Measurements from ENCODE around the gene SLC49A3.

The SLC49A3 gene

DNA sequence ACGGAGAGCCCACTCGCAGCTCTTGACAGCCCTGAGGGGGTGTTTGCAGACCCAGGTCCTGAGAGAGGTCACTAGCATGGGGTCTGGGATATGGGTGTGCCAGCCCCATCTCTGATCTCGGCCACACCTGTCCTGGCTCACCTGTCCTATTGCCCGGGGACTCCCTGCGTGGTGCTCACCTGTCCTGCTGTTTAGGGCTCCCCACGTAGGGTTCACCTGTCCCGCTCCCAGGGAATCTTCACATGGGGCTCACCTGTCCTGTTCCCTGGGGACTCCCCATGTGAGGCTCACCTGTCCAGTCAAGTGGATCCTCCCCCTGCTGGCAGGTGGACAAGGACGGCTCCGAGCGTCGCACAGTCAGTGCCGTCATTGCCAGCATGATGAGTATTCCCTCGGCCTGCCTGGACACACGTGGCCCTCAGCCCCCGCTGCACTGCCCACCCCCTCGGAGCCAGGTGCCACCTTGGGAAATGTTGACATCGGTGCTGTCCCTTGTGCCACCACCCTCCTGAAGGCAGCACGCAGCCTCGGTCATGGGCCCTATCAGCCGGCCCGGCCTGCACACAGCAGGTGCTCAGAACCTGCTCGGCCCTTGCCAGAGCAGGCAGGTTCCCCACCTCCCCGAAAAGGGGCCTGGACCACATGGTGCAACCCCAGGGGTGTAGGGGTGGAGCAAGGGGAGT is 6.3 kb downstream of the SLC49A3 start:
- FAIRE-seq (no peak), DNase-seq (ENCODE audit: insufficient read length) (no peak)
- TF ChIP-seq TAF1 (IDR thresholded peaks at IDR 0.05; ENCODE audit: borderline replicate concordance, low read depth, low read length) (no peak), POLR2A (IDR thresholded peaks at IDR 0.05; ENCODE audit: low read depth, low read length) (no peak), POLR2AphosphoS5 (IDR thresholded peaks at IDR 0.05; ENCODE audit: low read depth, low read length) (no peak)

DNA sequence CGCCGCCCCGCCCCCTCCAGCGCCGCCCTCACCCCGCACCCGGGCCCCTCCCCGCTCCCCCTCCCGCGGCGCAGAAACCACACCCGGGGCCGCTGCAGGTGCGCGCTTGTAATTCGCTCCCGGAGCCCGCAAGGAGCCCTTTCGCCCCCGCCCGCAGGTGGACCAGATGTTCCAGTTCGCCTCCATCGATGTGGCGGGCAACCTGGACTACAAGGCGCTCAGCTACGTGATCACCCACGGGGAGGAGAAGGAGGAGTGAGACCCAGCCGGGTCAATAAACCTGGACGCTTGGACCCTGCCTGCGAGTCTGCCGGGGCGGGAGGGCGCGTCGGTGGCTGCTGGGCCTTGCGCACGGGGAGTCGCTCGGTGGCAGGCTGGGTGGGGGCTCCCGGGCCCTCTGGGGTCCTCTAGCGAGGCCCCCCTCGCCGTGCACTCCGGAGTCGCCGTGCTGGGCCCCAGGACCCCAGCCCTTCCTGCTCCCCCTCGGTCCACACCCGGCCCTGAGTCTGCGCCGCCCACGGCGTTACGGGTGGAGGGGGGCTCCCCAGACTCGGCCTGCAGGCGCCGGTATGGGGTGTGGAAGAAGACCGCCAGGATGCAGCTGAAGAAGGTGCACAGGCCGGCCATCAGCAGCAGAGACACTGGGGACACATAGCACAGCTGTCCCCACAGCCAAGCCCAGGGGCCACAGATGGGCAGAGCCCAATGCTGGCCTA is 7.1 kb downstream of the SLC49A3 start:
- no peak for TF ChIP-seq POLR2AphosphoS5 (IDR thresholded peaks at IDR 0.05; ENCODE audit: low read depth, low read length)
- TF ChIP-seq POLR2A (IDR thresholded peaks at IDR 0.05; ENCODE audit: low read depth, low read length): no peak
- TF ChIP-seq TAF1 (IDR thresholded peaks at IDR 0.05; ENCODE audit: borderline replicate concordance, low read depth, low read length): no peak
- FAIRE-seq: no peak
- DNase-seq (ENCODE audit: insufficient read length): no peak

DNA sequence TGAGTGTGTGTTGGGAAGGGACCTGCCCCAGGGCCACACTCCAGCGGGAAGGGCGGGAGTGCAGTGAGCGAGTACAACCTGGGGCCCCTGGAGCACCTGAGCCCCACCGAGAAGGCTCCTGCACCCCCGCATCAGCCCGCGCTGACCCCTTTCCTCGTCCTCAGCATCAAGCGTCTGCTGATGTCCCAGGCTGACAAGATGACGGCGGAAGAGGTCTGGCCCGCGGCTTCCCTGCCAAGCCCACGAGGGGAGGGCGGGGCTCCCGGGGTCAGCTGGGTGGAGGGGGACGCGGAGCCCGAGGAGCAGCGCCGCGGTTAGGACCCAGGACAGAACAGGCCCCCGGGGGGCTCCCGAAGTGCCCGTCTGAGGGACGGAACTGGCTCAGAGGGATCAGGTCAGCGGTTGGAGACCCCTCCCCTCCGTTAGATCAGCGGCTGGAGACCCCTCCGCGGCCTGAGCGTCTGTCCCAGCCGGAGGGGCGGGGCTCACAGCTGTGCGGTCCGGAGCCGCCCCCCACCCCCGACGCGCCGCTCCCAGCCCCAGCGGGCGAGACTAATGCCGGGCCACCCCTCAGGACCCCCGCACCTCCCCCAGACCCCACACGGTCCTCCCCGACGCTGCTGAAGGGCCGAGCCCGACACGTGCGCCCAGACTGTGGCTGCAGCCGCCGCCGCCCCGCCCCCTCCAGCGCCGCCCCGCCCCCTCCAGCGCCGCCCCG is 7.9 kb downstream of the SLC49A3 start:
- TF ChIP-seq POLR2AphosphoS5 (IDR thresholded peaks at IDR 0.05; ENCODE audit: low read depth, low read length) (no peak), TAF1 (IDR thresholded peaks at IDR 0.05; ENCODE audit: borderline replicate concordance, low read depth, low read length) (no peak)

DNA sequence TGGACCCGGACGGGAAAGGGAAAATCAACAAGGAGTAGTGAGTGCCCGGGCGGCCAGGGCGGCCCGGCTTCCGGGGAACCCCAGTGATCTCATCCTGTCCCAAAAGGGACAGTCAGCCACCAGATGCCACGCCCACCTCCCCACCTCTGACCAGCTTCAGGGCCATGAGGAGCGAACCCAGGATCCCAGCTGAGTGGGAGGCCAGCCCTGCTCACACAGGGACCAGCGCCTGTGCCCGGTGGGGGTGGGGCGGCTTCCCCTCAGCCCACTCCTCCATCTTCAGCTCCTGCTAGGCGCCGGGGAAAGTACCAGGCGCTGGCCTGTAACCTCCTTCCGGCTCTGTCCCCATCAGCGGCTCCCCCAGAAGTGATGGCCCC is 8.4 kb downstream of the SLC49A3 start:
- no peak for TF ChIP-seq POLR2A (IDR thresholded peaks at IDR 0.05; ENCODE audit: low read depth, low read length)
- no peak for TF ChIP-seq POLR2AphosphoS5 (IDR thresholded peaks at IDR 0.05; ENCODE audit: low read depth, low read length)
- TF ChIP-seq TAF1 (IDR thresholded peaks at IDR 0.05; ENCODE audit: borderline replicate concordance, low read depth, low read length): no peak
- DNase-seq (ENCODE audit: insufficient read length): no peak
- no peak for FAIRE-seq

More for the DNA sequence above, 7.9 kb downstream of the SLC49A3 start:
- FAIRE-seq (no peak), DNase-seq (ENCODE audit: insufficient read length) (peak; percentile 78)

DNA sequence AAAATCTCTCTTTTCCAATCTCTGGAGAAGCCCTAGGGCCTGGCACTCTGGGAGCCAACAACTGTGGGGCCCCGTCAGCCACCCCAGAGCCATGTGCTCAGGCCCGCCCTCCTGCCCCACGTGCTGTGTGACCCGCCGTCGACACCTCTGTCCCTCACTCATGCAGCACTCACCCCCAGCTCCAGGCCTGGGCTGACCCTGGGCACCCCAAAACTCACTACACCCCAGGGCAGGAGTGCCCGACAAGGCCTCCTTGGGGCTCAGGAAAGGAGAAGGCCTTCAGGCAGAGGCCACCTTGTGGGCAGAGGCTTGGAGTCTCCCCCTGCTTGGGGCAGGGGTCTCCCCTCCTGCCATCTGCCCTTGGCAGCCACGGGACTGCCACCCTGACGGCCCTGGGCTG is 8.9 kb downstream of the SLC49A3 start:
- FAIRE-seq: no peak
- TF ChIP-seq POLR2A (IDR thresholded peaks at IDR 0.05; ENCODE audit: low read depth, low read length): no peak
- no peak for TF ChIP-seq POLR2AphosphoS5 (IDR thresholded peaks at IDR 0.05; ENCODE audit: low read depth, low read length)
- no peak for TF ChIP-seq TAF1 (IDR thresholded peaks at IDR 0.05; ENCODE audit: borderline replicate concordance, low read depth, low read length)

DNA sequence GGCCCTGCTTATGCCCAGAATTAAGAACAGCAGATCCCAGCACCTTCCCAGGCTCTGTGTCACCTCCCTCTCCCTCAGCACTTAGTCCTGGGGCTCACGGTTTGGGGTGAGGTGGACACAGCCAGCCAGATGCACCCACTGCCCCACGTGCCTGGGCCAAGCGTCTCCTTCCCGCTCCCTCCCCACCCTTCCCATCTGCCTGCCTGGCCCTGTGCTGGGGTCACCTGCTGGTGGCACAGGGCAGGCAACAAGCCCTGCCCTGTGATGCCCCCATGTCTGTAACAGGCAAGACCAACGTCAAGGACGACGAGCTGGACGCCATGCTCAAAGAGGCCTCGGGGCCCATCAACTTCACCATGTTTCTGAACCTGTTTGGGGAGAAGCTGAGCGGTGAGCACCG is 9.3 kb downstream of the SLC49A3 start:
- TF ChIP-seq POLR2AphosphoS5 (IDR thresholded peaks at IDR 0.05; ENCODE audit: low read depth, low read length): no peak
- no peak for TF ChIP-seq TAF1 (IDR thresholded peaks at IDR 0.05; ENCODE audit: borderline replicate concordance, low read depth, low read length)
- TF ChIP-seq POLR2A (IDR thresholded peaks at IDR 0.05; ENCODE audit: low read depth, low read length): no peak
- FAIRE-seq: no peak
- no peak for DNase-seq (ENCODE audit: insufficient read length)

More for the DNA sequence above, 8.9 kb downstream of the SLC49A3 start:
- DNase-seq (ENCODE audit: insufficient read length): no peak

DNA sequence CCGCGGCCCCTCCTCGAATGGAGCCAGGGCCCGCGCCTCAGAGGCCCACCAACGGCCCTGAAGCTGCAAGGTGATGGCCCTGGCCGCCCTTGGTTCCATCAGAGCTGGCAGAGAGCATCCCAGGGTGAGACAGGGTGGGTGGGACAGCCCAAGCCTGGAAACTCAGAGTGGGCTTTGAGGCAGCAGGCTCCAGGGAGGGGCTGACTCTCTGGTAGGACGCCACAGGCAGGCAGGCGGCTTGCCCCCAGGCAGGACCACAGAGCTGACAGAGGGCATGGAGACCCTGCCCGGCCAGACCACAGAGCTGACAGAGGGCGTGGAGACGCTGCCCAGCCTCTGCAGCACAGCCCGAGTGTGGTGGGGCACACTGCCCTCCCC is 9.9 kb downstream of the SLC49A3 start:
- FAIRE-seq: no peak

DNA sequence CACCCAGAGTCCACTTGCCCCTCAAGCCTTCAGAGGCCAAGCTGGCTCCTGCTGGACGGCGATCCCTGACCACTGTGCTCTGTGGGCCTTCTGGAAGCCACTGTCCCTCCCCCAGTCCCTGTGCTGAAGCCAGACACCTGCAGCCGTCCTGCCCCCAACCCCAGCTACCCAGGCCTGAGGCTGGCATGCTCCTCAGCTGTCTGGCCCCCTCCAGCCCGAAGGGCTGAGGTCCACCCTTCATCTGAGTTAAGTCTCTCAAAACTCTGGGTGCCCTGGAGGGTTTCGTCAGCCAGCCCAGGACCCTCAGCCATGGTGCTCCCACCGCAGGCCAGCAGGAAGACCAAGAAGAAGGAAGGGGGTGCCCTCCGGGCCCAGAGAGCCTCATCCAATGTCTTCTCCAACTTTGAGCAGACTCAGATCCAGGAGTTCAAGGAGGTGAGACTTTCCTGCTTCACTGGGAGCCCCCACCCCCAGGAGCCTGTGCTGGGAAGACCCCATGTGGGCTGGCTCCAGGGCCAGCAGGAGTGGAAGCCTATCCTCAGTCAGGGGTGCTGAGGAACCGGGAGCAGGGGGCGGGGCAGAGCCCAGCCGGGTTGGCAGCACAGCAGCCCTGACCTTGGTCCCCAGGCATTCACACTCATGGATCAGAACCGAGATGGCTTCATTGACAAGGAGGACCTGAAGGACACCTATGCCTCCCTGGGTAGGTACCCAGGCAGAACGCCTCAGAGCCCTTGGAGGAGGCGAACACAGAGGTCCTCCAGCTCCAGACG is 10.4 kb downstream of the SLC49A3 start:
- DNase-seq (ENCODE audit: insufficient read length): no peak
- FAIRE-seq: no peak
- TF ChIP-seq POLR2AphosphoS5 (IDR thresholded peaks at IDR 0.05; ENCODE audit: low read depth, low read length): no peak
- no peak for TF ChIP-seq POLR2A (IDR thresholded peaks at IDR 0.05; ENCODE audit: low read depth, low read length)
- no peak for TF ChIP-seq TAF1 (IDR thresholded peaks at IDR 0.05; ENCODE audit: borderline replicate concordance, low read depth, low read length)

More for the DNA sequence above, 9.9 kb downstream of the SLC49A3 start:
- no peak for DNase-seq (ENCODE audit: insufficient read length)
- TF ChIP-seq POLR2AphosphoS5 (IDR thresholded peaks at IDR 0.05; ENCODE audit: low read depth, low read length) (no peak), TAF1 (IDR thresholded peaks at IDR 0.05; ENCODE audit: borderline replicate concordance, low read depth, low read length) (no peak), POLR2A (IDR thresholded peaks at IDR 0.05; ENCODE audit: low read depth, low read length) (no peak)

DNA sequence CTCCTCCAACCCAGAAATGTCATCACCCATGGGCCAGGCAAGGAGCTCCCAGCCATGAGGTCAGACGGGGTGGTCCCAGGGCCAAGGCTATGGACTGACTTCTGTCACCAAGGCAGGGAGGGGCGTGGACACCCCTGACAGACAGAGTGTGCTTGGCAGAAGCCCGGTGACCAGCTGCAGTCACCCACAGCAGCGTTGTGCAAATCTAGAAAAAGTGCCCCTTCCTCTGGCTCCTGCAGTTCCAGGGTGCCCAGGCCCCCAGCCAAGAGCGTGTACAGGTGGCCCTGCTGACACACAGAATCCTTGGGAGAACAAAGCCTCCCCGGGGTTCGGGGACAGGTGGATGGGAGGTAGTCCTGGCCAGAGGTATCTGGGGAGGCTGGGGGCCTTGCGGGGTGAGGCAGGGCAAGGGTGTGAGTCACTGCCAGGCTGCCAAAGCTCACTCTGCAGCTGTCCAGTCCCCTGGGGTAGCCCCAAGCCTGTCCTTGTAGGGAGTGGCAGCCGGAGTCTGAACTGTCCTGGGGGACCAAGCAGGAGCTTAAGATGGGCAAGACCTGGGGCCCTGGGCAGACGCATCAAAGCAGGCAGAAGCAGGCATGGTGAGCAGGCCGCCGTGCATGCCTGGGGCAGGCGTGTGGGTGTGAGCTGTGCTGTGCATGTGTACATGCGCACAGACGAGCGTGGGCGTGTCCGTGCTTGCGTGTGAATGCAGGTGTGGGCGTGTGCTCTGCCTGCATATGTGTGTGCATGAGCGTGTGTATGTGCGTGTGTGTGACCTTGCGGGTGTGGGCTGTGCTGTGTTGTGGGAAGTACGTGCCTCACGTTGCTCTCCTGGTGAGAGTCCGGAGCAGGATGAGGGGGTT is 11.3 kb downstream of the SLC49A3 start:
- peak; percentile 42 for FAIRE-seq
- DNase-seq (ENCODE audit: insufficient read length): no peak

DNA sequence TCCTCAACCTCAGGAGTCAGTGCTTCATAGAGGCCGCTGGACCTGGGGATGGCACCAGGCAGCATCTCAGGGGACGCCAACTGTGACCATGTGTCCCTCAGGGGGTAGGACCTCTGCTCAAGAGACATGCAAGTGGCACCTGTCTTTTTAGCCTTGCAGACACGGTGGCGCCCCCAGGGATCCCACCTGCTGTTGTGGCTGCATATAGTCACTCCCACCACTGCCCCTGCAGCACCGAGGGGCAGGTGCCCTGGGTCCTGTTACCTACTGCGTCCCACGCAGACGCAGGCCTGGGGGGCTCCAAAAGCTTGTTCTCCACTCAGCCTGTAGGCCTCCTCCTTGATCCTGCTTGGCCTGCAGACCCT is 12.1 kb downstream of the SLC49A3 start:
- no peak for FAIRE-seq
- TF ChIP-seq TAF1 (IDR thresholded peaks at IDR 0.05; ENCODE audit: borderline replicate concordance, low read depth, low read length): no peak
- DNase-seq (ENCODE audit: insufficient read length): no peak

More for the DNA sequence above, 11.3 kb downstream of the SLC49A3 start:
- TF ChIP-seq POLR2AphosphoS5 (IDR thresholded peaks at IDR 0.05; ENCODE audit: low read depth, low read length): peak; percentile 18; the same call in 1 of the 2 replicates
- TF ChIP-seq TAF1 (IDR thresholded peaks at IDR 0.05; ENCODE audit: borderline replicate concordance, low read depth, low read length): no peak
- TF ChIP-seq POLR2A (IDR thresholded peaks at IDR 0.05; ENCODE audit: low read depth, low read length): 0 out of 2 replicates have a peak, but pooled peaks have one; percentile 16
